ENCODE measurements around the gene PDXP.
"Not testable (repeated sequence)": the region's sequence is repeated elsewhere in the genome, so short reads cannot be mapped to it uniquely, and the experiment has no call there.

The PDXP gene

GRCh38 chr22:37650463-37651136 is 7.9 kb upstream of the PDXP start:
- no peak for DNase-seq

GRCh38 chr22:37654563-37655251 is 3.8 kb upstream of the PDXP start:
- no peak for DNase-seq

- DNase-seq, result no peak
Measured at GRCh38 chr22:37655252-37655563, 3.3 kb upstream of the PDXP start.

GRCh38 chr22:37656583-37656982 is 1.9 kb upstream of the PDXP start:
- DNase-seq, result not testable (repeated sequence)

GRCh38 chr22:37657590-37658132 is 862 bp upstream of the PDXP start:
- no peak for DNase-seq

GRCh38 chr22:37659066-37659896 is 758 bp downstream of the PDXP start:
- no peak for DNase-seq

- no peak for DNase-seq
Measured at GRCh38 chr22:37659897-37660708, 1.6 kb downstream of the PDXP start.

- no peak for DNase-seq
Measured at GRCh38 chr22:37660709-37661045, 2.2 kb downstream of the PDXP start.

- DNase-seq, result peak; percentile 15
Measured at GRCh38 chr22:37661160-37661924, 2.8 kb downstream of the PDXP start.

GRCh38 chr22:37662039-37662438 is 3.5 kb downstream of the PDXP start:
- DNase-seq, result no peak

GRCh38 chr22:37663521-37664140 is 5.1 kb downstream of the PDXP start:
- no peak for DNase-seq

- DNase-seq, result no peak
Measured at GRCh38 chr22:37664249-37665101, 6.0 kb downstream of the PDXP start.

GRCh38 chr22:37665487-37665886 is 7.0 kb downstream of the PDXP start:
- no peak for DNase-seq

GRCh38 chr22:37669586-37669985 is 11.1 kb downstream of the PDXP start:
- DNase-seq, result no peak

GRCh38 chr22:37672206-37672919 is 13.8 kb downstream of the PDXP start:
- no peak for DNase-seq

- DNase-seq, result no peak
Measured at GRCh38 chr22:37672920-37673455, 14.5 kb downstream of the PDXP start.

GRCh38 chr22:37674248-37674647 is 15.7 kb downstream of the PDXP start:
- DNase-seq, result no peak

GRCh38 chr22:37674951-37675929 is 16.7 kb downstream of the PDXP start, which contains the start of gene LGALS1:
Gene LGALS1, plus strand, starts transcription at chr22:37675636. Its CDS starts 67 bp downstream, at chr22:37675703.
- peak; percentile 38 for DNase-seq
